Activated naive CD8-positive, alpha-beta T cell treated with anti-CD3 and anti-CD28 coated beads, Interleukin-2, amount 50 U/mL, for 16 hours (primary cell): ENCODE measurements around the gene ARHGEF2.
A peak's percentile ranks its signal among the peaks of the same experiment; 100 is the strongest.
"Not testable (repeated sequence)": the region's sequence is repeated elsewhere in the genome, so short reads cannot be mapped to it uniquely, and the experiment has no call there.

Source experiments
- DNase-seq: peaks from one replicate; pipeline ENCODE4 v3.0.0-alpha.2; 2020; ENCODE audit warnings: low read depth, low spot score

Gene ARHGEF2

GRCh38 chr1:155990005-155990739, 11.8 kb upstream of the ARHGEF2 start:
- DNase-seq: no peak

GRCh38 chr1:155989242-155990004, 11.1 kb upstream of the ARHGEF2 start:
- DNase-seq: peak; percentile 47

- DNase-seq: not testable (repeated sequence)
Measured at GRCh38 chr1:155984903-155985645, 6.7 kb upstream of the ARHGEF2 start.

- no peak for DNase-seq
Measured at GRCh38 chr1:155984341-155984740, 6.0 kb upstream of the ARHGEF2 start.

GRCh38 chr1:155983191-155984024, 5.1 kb upstream of the ARHGEF2 start:
- no peak for DNase-seq

- DNase-seq: no peak
Measured at GRCh38 chr1:155982106-155982505, 3.8 kb upstream of the ARHGEF2 start.

GRCh38 chr1:155981266-155982088, 3.1 kb upstream of the ARHGEF2 start:
- no peak for DNase-seq

- DNase-seq: no peak
Measured at GRCh38 chr1:155979597-155980343, 1.4 kb upstream of the ARHGEF2 start.

GRCh38 chr1:155978973-155979429, 654 bp upstream of the ARHGEF2 start:
- no peak for DNase-seq

GRCh38 chr1:155977690-155978324, 540 bp downstream of the ARHGEF2 start:
- DNase-seq: peak; percentile 38

- DNase-seq: no peak
Measured at GRCh38 chr1:155976913-155977689, 1.2 kb downstream of the ARHGEF2 start.

GRCh38 chr1:155976062-155976912, 2.1 kb downstream of the ARHGEF2 start:
- no peak for DNase-seq

- DNase-seq: no peak
Measured at GRCh38 chr1:155975375-155976061, 2.8 kb downstream of the ARHGEF2 start.

GRCh38 chr1:155974208-155975115, 3.9 kb downstream of the ARHGEF2 start:
- no peak for DNase-seq

- DNase-seq: no peak
Measured at GRCh38 chr1:155973723-155974122, 4.6 kb downstream of the ARHGEF2 start.
